GM11168 (cell line): Measurements from ENCODE around the gene LLGL1.

Experiments used
- in situ Hi-C: fragments of 300-500 bp; cut with MboI; formaldehyde crosslinking; loops from one replicate; pipeline ENCODE4 v1.12.0; 2022; ENCODE audit warnings: low sequenced_read_pairs; ENCODE audit not compliant: unreplicated experiment

Gene LLGL1

DNA sequence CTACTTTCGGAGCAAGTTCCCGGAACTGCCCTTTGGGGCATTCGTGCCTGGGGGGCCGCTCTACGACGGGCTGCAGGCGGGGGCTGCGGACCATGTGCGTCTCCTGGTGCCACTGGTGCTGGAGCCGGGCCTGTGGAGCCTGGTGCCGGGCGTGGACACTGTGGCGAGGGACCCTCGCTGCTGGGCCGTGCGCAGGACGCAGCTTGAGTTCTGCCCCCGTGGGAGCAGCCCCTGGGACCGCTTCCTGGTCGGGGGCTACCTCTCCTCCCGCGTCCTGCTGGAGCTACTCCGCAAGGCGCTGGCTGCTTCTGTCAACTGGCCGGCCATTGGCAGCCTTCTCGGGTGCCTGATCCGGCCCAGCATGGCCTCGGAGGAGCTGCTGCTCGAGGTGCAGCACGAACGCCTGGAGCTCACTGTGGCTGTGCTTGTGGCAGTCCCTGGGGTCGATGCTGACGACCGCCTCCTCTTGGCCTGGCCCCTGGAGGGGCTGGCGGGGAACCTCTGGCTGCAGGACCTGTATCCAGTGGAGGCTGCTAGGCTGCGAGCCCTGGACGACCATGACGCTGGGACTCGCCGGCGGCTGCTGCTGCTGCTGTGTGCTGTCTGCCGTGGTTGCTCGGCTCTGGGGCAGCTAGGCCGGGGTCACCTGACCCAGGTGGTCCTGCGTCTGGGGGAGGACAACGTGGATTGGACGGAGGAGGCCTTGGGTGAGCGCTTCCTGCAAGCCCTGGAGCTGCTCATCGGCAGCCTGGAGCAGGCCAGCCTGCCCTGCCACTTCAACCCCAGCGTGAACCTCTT, 38.6 kb downstream of the LLGL1 start:
- in situ Hi-C loops, result no loop called here

DNA sequence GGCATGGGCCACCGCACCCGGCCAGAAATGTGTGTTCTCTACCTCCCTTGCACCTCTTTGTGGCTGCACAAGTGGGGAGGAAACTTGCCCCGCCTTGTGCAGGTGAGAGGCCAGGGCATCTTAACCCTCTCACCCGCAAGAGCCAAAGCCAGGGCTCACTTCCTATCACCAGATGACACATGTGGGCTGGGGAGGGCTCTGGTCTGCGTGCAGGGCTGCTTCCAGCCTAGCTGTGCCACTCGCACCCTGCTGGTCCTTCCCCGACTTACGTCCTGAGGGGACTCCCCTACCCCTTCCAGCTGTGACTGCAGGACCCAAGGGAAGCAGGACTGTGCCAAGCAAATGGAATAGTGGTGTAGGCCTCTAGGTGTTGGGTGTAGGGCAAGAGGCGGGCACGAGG, 41.9 kb downstream of the LLGL1 start:
- in situ Hi-C loops, result no loop called here

DNA sequence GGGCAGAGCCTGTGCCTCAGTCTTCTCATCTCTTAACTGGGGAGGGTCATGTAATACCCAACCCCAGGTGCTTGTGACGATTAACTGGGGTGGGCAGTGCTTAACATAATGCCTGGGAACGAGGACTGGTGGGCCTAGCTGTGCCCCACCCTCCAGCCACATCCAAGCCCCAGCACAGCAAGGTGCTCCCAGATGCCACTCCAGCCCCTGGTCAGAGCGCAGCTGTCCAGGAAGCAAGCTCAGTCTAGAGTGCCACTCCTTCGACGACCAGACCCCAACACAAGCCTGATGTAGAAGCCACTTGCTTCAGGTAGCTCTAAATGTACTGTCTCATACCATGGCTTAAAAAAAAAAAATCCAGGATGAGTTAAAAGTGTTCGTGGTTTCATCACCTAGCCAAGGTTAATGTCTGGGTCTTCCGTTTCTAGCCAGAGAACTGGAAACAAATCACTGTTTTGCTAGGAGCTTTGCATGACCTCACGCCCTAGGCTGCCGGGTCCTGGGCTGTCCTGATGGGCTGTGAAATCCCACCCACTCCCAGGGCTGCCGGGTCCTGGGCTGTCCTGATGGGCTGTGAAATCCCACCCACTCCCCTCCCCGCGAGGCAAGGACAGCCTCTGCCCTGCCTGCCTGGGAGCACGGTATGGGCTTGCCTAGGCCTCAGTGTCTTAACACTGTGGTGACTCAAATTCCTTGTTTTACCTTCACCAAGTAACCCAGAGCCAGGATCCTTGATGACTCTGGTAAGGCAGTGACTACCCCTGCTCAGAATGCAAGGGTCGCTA, 42.7 kb downstream of the LLGL1 start:
- in situ Hi-C loops, result no loop called here

DNA sequence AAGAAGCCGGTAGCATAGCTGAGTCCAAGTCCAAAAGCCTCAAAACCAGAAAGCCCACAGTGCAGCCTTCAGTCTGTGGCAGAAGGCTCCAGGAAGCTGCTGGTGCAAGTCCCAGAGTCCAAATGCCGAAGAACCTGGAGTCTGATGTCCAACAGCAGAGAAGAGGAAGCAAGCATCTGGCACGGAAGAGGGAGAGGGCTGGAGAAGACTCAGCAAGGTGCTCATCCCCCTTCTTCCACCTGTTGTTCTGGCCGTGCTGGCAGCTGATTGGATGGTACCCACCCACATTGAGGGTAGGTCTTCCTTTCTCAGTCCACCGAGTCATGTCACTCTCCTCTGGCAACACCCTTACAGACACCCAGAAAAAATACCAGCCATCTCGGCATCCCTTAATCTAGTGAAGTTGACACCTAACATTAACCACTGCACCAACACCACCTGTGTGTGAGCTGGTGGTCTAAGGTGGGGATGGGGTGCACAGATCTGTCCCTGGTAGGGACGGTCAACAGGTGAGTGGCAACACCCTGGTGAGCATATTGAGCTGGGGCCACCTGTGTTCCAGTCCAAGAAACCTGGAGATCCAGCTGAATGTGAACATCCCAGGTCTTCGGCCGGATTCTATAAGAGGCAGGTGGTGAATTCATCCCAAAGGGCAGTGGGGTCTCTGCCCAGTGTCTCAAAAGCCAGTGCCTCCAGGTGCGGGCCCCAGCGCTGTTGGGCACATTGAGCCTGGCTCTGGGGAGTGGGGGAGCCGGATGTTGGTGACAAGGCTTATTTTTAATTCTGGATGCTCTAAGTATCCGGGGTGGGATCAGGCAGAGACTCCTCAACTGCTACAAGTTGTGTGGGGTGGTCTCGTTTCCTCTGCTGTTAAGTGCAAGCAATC, 44.9 kb downstream of the LLGL1 start:
- in situ Hi-C loops, result no loop called here

DNA sequence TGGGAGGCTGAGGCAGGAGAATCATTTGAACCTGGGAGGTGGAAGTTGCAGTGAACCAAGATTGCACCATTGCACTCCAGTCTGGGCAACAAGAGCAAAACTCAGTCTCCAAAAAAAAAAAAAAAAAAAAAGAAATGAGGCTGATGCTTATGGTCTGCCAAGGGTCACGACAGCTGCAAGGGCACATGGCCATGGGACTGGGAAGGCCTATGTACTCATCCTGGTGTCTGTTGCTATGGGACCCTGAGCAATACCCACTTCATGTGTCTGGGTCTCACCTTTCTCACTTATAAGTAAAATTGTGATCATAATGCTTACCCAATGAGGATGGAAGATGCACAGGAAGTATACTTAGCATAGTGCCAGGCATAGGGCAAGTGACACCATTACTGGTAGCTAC, 51.6 kb downstream of the LLGL1 start:
- in situ Hi-C loops, result no loop called here

DNA sequence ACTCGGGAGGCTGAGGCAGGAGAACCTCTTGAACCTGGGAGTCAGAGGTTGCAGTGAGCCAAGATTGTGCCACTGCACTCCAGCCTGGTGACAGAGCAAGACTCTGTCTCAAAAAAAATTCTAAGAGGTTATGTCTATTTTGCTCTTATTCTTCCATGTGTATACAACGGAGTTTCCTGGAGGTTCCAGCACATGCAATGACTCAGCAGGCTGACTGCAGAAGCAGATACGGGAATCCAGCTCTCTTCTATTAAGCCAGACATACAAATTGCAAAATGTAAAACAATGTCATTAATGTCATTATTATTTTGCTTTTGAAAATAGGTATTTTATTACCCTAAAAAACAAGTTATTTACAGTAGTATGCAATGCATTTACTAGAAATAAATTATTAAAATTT, 53.4 kb downstream of the LLGL1 start:
- in situ Hi-C loops, result no loop called here

DNA sequence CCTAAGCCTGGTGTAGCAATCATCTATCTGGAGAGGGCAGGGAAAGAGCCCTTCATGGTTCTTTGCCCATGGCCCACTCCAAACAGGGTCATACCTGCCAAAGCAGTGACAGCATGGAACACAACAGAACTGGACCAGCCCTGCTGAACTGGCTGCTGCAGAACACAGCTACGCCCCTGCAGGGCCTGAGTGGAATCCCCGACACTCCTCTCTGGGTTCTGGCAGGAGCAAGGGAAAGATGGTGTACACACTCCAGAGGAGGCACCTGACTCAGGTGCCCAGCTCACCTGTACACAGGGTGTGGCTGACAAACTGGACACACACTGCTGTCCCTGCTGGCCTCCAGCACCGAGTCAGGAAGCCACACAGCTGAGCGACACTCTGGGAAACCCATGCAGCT, 54.8 kb downstream of the LLGL1 start:
- in situ Hi-C loops, result no loop called here

DNA sequence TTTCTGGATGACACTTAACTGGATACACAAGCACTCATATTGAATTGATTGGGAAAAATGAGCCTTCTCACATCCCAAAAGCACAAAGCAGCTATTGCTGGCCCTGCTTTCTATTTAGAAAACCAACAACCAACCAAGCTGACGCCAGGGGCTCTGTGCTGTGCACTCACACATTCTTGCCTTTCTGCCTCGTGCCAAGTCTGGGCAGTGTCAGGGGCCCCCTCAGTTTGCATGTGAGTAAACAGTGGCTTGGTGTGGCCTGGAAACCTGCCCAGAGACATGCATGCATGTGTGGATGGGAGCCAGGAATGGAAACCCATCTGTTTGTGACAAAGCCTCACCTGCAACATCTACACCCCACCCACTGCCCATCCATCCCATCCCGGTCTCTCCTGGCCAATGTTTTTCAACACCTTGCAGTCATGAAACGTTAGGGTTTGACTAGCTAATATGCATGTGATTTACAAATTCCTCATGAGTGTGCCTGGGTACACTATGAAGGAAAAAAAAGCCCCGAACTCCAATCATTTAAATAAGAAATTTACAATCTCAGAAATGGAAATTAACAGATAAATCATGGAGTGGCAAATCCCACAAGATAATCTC, 55.4 kb downstream of the LLGL1 start:
- in situ Hi-C loops, result no loop called here

DNA sequence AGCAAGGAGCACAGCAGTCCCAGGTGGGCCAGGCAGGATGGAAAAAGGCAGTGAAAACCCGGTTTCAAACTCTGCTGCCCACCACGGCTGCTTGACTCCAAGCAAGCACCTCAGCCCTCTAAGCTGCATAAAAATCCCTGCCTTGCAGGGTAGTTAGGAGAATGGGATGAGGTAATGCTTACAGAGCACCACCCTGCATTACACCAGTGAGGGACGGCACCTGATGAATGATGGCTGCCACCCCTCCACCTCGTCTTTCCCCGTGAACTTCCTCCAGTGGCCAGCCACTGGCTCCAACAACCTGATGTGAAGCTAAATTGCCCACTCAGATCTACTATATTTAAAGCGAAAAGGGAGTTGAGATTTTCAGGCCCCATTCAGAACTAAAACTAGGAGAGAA, 56.4 kb downstream of the LLGL1 start:
- in situ Hi-C loops, result no loop called here

DNA sequence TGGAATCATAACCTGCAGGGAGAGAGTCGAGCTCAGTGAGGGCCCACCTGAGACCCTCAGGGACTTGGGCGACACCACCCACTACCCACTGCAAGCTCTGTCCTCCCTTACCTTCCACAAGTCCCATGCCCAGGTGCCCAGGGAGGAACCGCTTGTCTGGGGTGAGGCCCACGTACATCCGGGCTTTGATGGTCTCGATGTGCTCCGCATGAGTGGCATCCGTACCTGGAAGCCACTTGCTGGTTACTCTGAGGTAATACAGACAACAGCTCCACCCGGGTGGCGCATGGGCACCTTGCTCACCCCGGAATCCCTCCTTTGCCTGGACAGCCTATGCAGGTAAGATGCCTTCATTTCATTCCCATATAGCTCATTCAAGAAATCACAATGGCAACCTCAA, 59.9 kb downstream of the LLGL1 start:
- in situ Hi-C loops, result no loop called here

DNA sequence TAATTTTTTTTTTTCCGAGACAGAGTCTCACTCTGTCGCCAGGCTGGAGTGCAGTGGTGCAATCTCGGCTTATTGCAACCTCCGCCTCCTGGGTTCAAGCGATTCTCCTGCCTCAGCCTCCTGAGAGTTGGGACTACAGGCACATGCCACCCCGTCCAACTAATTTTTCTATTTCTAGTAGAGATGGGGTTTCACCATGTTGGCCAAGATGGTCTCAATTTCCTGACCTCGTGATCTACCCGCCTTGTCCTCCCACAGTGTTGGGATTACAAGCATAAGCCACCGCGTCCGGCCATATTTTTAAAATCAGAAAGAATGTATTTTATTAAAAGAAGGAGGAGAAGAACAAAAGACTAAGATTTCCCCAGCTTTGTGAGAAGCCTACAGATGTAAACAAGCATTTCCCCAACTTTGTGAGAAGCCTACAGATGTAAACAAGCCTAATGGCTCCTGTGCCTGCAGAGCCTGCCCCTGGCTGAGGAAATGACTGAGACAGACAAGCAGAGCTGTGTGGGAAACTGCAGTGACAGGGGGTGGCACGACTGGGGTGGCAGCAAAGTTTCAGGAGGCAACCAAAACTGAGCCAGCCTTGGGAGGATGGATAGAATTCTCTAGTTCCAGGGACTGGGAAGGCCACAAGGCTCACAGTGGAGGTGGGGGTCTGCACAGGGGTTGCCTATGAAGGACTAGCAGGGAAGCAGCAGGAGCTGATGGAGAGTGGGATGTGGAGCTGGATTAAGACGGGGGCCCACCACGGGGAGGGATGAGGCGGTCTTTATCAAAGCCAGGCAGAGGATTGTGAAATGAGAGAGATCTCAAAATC, 66.5 kb downstream of the LLGL1 start:
- in situ Hi-C loops, result no loop called here
